Measurements from ENCODE around the gene PGLYRP3.
A peak's percentile ranks its signal among the peaks of the same experiment; 100 is the strongest.

Gene PGLYRP3

GRCh38 chr1:153312570-153313186 is at the start of gene PGLYRP3:
TSS of gene PGLYRP3 (minus strand) at chr1:153312952. CDS start at chr1:153310665, 2,287 bp downstream.
- no peak for DNase-seq

- DNase-seq = no peak
Measured at GRCh38 chr1:153362187-153362775, 49.5 kb upstream of the PGLYRP3 start.

GRCh38 chr1:153361480-153362109 is 48.8 kb upstream of the PGLYRP3 start:
- no peak for DNase-seq

- no peak for DNase-seq
Measured at GRCh38 chr1:153360592-153361479, 48.1 kb upstream of the PGLYRP3 start.

- DNase-seq = peak; percentile 51 to 78
Measured at GRCh38 chr1:153360190-153360589, 47.4 kb upstream of the PGLYRP3 start.

- no peak for DNase-seq
Measured at GRCh38 chr1:153359241-153359640, 46.5 kb upstream of the PGLYRP3 start.

- DNase-seq = no peak
Measured at GRCh38 chr1:153358691-153358975, 45.9 kb upstream of the PGLYRP3 start.

GRCh38 chr1:153357853-153358690 is 45.3 kb upstream of the PGLYRP3 start, which contains the start of gene S100A9:
TSS of gene S100A9 (plus strand) at chr1:153357854. CDS start at chr1:153358284, 430 bp downstream.
- peak; percentile 74 to 78 for DNase-seq

- DNase-seq = peak; percentile 90 to 91
Measured at GRCh38 chr1:153357076-153357852, 44.5 kb upstream of the PGLYRP3 start.

- no peak for DNase-seq
Measured at GRCh38 chr1:153356392-153357075, 43.8 kb upstream of the PGLYRP3 start.

GRCh38 chr1:153355445-153356071 is 42.8 kb upstream of the PGLYRP3 start:
- peak; percentile 71 to 85 for DNase-seq

- no peak for DNase-seq
Measured at GRCh38 chr1:153354515-153355193, 41.9 kb upstream of the PGLYRP3 start.

GRCh38 chr1:153353226-153353947 is 40.6 kb upstream of the PGLYRP3 start:
- DNase-seq = no peak

GRCh38 chr1:153352523-153352922 is 39.8 kb upstream of the PGLYRP3 start:
- peak; percentile 39 to 83 for DNase-seq

GRCh38 chr1:153350321-153350957 is 37.7 kb upstream of the PGLYRP3 start:
- DNase-seq = no peak

GRCh38 chr1:153349363-153350320 is 36.9 kb upstream of the PGLYRP3 start:
- DNase-seq = no peak
